HG02938 (cell line): ENCODE results near the gene NKD1.

ENCODE experiments used
- ATAC-seq: cut with Tn5 transposase; IDR thresholded peaks from one replicate; pipeline ENCODE4 v1.9.1; 2021; ENCODE audit warnings: mild to moderate bottlenecking, moderate library complexity; ENCODE audit not compliant: unreplicated experiment

The NKD1 gene

GRCh38 chr16:50557046-50557445 lies 8.8 kb downstream of the NKD1 start:
- ATAC-seq = no peak

GRCh38 chr16:50558913-50559312 lies 10.7 kb downstream of the NKD1 start:
- no peak for ATAC-seq

- ATAC-seq = no peak
These were observed 11.1 kb downstream of the NKD1 start for GRCh38 chr16:50559342-50559741.

GRCh38 chr16:50559804-50560514 lies 11.8 kb downstream of the NKD1 start:
- ATAC-seq = no peak

GRCh38 chr16:50560903-50561863 lies 13.0 kb downstream of the NKD1 start:
- ATAC-seq = no peak

- ATAC-seq = no peak
These were observed 14.5 kb downstream of the NKD1 start for GRCh38 chr16:50562657-50563056.

- ATAC-seq = no peak
These were observed 15.8 kb downstream of the NKD1 start for GRCh38 chr16:50563989-50564388.

- ATAC-seq = no peak
These were observed 17.2 kb downstream of the NKD1 start for GRCh38 chr16:50565428-50565827.

GRCh38 chr16:50566014-50566962 lies 18.1 kb downstream of the NKD1 start:
- ATAC-seq = no peak

GRCh38 chr16:50567651-50568050 lies 19.5 kb downstream of the NKD1 start:
- no peak for ATAC-seq

- ATAC-seq = no peak
These were observed 20.1 kb downstream of the NKD1 start for GRCh38 chr16:50568187-50568815.

- no peak for ATAC-seq
These were observed 22.2 kb downstream of the NKD1 start for GRCh38 chr16:50570354-50570753.

- ATAC-seq = no peak
These were observed 22.8 kb downstream of the NKD1 start for GRCh38 chr16:50570808-50571598.

GRCh38 chr16:50571786-50572185 lies 23.6 kb downstream of the NKD1 start:
- ATAC-seq = no peak

GRCh38 chr16:50572700-50573099 lies 24.5 kb downstream of the NKD1 start:
- ATAC-seq = no peak

GRCh38 chr16:50573279-50573678 lies 25.1 kb downstream of the NKD1 start:
- ATAC-seq = no peak

- ATAC-seq = no peak
These were observed 25.9 kb downstream of the NKD1 start for GRCh38 chr16:50573947-50574744.

- ATAC-seq = no peak
These were observed 26.5 kb downstream of the NKD1 start for GRCh38 chr16:50574745-50575136.

- ATAC-seq = no peak
These were observed 27.5 kb downstream of the NKD1 start for GRCh38 chr16:50575743-50576142.
